Measurements from ENCODE around the gene GCHFR. TPM values are rescaled to one million over a fixed set of nuclear protein-coding genes. Genes with fewer than 3 reads are reported as not detected.

The GCHFR gene
- total and polyA plus RNA-seq, 2 experiments from 2014 or later, result 66.7 to 126 TPM

GRCh38 chr15:40799523-40799922 lies 35.7 kb downstream of the GCHFR start:
- no peak for DNase-seq (ENCODE audit: low read depth in 1 of 2, low spot score in 1 of 2)
- Histone ChIP-seq H3K4me3 (no peak overlapping the region), H3K27me3 (no peaks in the 10 kb centered on the region), H3K9me3 (ENCODE audit: low read depth) (no peaks in the 10 kb centered on the region), H3K36me3 (no peaks in the 10 kb centered on the region), H3K4me1 (ENCODE audit: low read depth) (no peaks in the 10 kb centered on the region), H3K27ac (no peak overlapping the region)
- TF ChIP-seq CTCF (IDR thresholded peaks at IDR 0.05; ENCODE audit: low read depth, low read length), result no peak

- Histone ChIP-seq H3K36me3 (no peaks in the 10 kb centered on the region), H3K4me1 (ENCODE audit: low read depth) (peaks cover 5% of the 10 kb centered on the region), H3K27ac (no peak overlapping the region), H3K4me3 (no peak overlapping the region), H3K9me3 (ENCODE audit: low read depth) (no peaks in the 10 kb centered on the region), H3K27me3 (no peaks in the 10 kb centered on the region)
- TF ChIP-seq CTCF (IDR thresholded peaks at IDR 0.05; ENCODE audit: low read depth, low read length), result no peak
- DNase-seq (ENCODE audit: low read depth in 1 of 2, low spot score in 1 of 2), result no peak
Observed at GRCh38 chr15:40803076-40803475, 39.2 kb downstream of the GCHFR start.

- Histone ChIP-seq H3K27me3 (no peaks in the 10 kb centered on the region), H3K4me1 (ENCODE audit: low read depth) (peaks cover 5% of the 10 kb centered on the region), H3K27ac (no peak overlapping the region), H3K9me3 (ENCODE audit: low read depth) (no peaks in the 10 kb centered on the region), H3K36me3 (no peaks in the 10 kb centered on the region), H3K4me3 (no peak overlapping the region)
- no peak for DNase-seq (ENCODE audit: low read depth in 1 of 2, low spot score in 1 of 2)
- TF ChIP-seq CTCF (IDR thresholded peaks at IDR 0.05; ENCODE audit: low read depth, low read length), result no peak
Observed at GRCh38 chr15:40803688-40804087, 39.8 kb downstream of the GCHFR start.

GRCh38 chr15:40806672-40807027 lies 42.8 kb downstream of the GCHFR start:
- H3K27ac ChIP-seq, result peak overlapping the region; percentile 75

GRCh38 chr15:40807028-40807887 lies 43.4 kb downstream of the GCHFR start, which contains the start of the genes DNAJC17 and ZFYVE19:
Gene DNAJC17, minus strand, starts transcription at chr15:40807473. Its CDS starts 27 bp downstream, at chr15:40807446.
Gene ZFYVE19, plus strand, starts transcription at chr15:40807089. Its CDS starts 501 bp downstream, at chr15:40807590.
- Histone ChIP-seq H3K27ac (peak within 1 kb of the TSS; percentile 75), H3K4me1 (ENCODE audit: low read depth) (peaks cover 5% of the 10 kb centered on the region)

More at GRCh38 chr15:40806672-40807027, 42.8 kb downstream of the GCHFR start:
- peak overlapping the region; percentile 73 for H3K4me3 ChIP-seq
- no peaks in the 10 kb centered on the region for H3K27me3 ChIP-seq
- H3K36me3 ChIP-seq, result no peaks in the 10 kb centered on the region
- H3K9me3 ChIP-seq (ENCODE audit: low read depth), result no peaks in the 10 kb centered on the region
- no peak for TF ChIP-seq CTCF (IDR thresholded peaks at IDR 0.05; ENCODE audit: low read depth, low read length)
- DNase-seq (ENCODE audit: low read depth in 1 of 2, low spot score in 1 of 2), result no peak
- peaks cover 5% of the 10 kb centered on the region for H3K4me1 ChIP-seq (ENCODE audit: low read depth)

More at GRCh38 chr15:40807028-40807887, 43.4 kb downstream of the GCHFR start, which contains the start of the genes DNAJC17 and ZFYVE19:
- Histone ChIP-seq H3K9me3 (ENCODE audit: low read depth) (no peaks in the 10 kb centered on the region), H3K36me3 (no peaks in the 10 kb centered on the region), H3K27me3 (no peaks in the 10 kb centered on the region), H3K4me3 (peak within 1 kb of the TSS; percentile 73)
- TF ChIP-seq CTCF (IDR thresholded peaks at IDR 0.05; ENCODE audit: low read depth, low read length), result peak; percentile 9
- peak; percentile 99 for DNase-seq (ENCODE audit: low read depth in 1 of 2, low spot score in 1 of 2)

Measured in cardiac muscle cell (in vitro differentiated cells and primary cell).